H1 (cell line): ENCODE measurements around the gene ADCYAP1. TPM values are rescaled to one million over a fixed set of nuclear protein-coding genes. Genes with fewer than 3 reads are reported as not detected.

ENCODE experiments used
- ASH2L ChIP-seq: fragments of 200-600, 300-600 bp; sonication (generic); IDR thresholded peaks from one replicate; pipeline ENCODE4 v1.7.1; 2017; ENCODE audit warnings: low read length
- EZH2 ChIP-seq: fragments of 200-600 bp; sonication (generic); IDR thresholded peaks from 2 replicates; pipeline ENCODE4 v1.7.1; 2012; ENCODE audit warnings: low read depth, mild to moderate bottlenecking, moderate library complexity, low read length, inconsistent platforms; ENCODE audit not compliant: severe bottlenecking
- KDM4A ChIP-seq: IDR thresholded peaks from one replicate; pipeline ENCODE4 v1.7.1; 2012; ENCODE audit warnings: low read depth, mild to moderate bottlenecking, moderate library complexity, low read length, inconsistent platforms; ENCODE audit not compliant: severe bottlenecking
- RAD21 ChIP-seq, 2 experiments: IDR thresholded peaks in 1 of 2; conservative IDR thresholded peaks in 1 of 2; 2 replicates each; pipeline ENCODE4 v1.6.1; 2011; ENCODE audit warnings: low read depth in 2 of 2, low read length in 2 of 2, improper control_type of control experiment in 1 of 2, inconsistent platforms in 1 of 2, mild to moderate bottlenecking in 1 of 2, moderate library complexity in 1 of 2
- RNF2 ChIP-seq: fragments of 200-900, 300-1000 bp; sonication (generic); IDR thresholded peaks from 2 replicates; pipeline ENCODE4 v1.7.1; 2016; ENCODE audit warnings: borderline replicate concordance, low read depth, mild to moderate bottlenecking, antibody characterized with exemption, low read length; ENCODE audit not compliant: poor library complexity, severe bottlenecking; ENCODE audit errors: missing control alignments
- polyA plus RNA-seq, 7 experiments: library from polyadenylated mRNA; depleted of rRNA in 3 of 7; stranded (reverse) in 5 of 7; unstranded in 2 of 7; fragments of >200 nt in 5 of 7; fragments of 200-250 nt in 2 of 7; gene quantifications; 1 replicate in 5 of 7; 2 replicates in 1 of 7; 4 replicates in 1 of 7; pipeline versions ENCODE4 v1.2.1 to v1.2.3, GENCODE V29; 2011 to 2013; ENCODE audit warnings: missing spikeins in 2 of 7, mixed read lengths in 2 of 7
- total RNA-seq: library from RNA; stranded (reverse); fragmentation: NEBNext Ultra II Directional; extraction: Animal tissue kit (Norgen Biotek cat#: 25700); gene quantifications from 2 replicates; pipeline ENCODE4 v1.2.1, GENCODE V29; 2021
- TF ChIP-seq, protein P1 (sequence below): IDR thresholded peaks from 2 replicates; pipeline ENCODE4 v1.6.1; 2011; ENCODE audit warnings: low read length, improper control_type of control experiment
- TF ChIP-seq, protein P2 (sequence below), 3 experiments: IDR thresholded peaks; 1 replicate in 2 of 3; 2 replicates in 1 of 3; pipeline versions ENCODE4 v1.5.1 to v1.6.1; 2011; ENCODE audit warnings: low read length in 3 of 3, mild to moderate bottlenecking in 3 of 3, inconsistent platforms in 2 of 3, low read depth in 1 of 3, moderate library complexity in 1 of 3; ENCODE audit not compliant: insufficient read depth in 1 of 3; ENCODE audit errors: control extremely low read depth in 1 of 3
- TF ChIP-seq, protein P3 (sequence below): IDR thresholded peaks from 2 replicates; pipeline ENCODE4 v1.6.1; 2012; ENCODE audit warnings: inconsistent platforms

The ADCYAP1 gene
- total and polyA plus RNA-seq, 2 of the 8 experiments (the other 6 are each of a cell fraction or from before 2014, with no cell fraction given): 0.02 TPM; not detected in 1

- TF ChIP-seq, protein P1, sequence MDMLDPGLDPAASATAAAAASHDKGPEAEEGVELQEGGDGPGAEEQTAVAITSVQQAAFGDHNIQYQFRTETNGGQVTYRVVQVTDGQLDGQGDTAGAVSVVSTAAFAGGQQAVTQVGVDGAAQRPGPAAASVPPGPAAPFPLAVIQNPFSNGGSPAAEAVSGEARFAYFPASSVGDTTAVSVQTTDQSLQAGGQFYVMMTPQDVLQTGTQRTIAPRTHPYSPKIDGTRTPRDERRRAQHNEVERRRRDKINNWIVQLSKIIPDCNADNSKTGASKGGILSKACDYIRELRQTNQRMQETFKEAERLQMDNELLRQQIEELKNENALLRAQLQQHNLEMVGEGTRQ: no peak
- TF ChIP-seq RAD21 (IDR thresholded peaks at IDR 0.05 in 1 of 2, conservative IDR thresholded peaks at IDR 0.05 in 1 of 2; ENCODE audit: low read depth in 2 of 2, low read length in 2 of 2) (peak in 1 of 2 experiments; percentile 29; a peak in 2 of 4 replicates), KDM4A (peak; percentile 71), EZH2 (peak; percentile 91), ASH2L (no peak), RNF2 (peak; percentile 85)
- TF ChIP-seq, protein P2, sequence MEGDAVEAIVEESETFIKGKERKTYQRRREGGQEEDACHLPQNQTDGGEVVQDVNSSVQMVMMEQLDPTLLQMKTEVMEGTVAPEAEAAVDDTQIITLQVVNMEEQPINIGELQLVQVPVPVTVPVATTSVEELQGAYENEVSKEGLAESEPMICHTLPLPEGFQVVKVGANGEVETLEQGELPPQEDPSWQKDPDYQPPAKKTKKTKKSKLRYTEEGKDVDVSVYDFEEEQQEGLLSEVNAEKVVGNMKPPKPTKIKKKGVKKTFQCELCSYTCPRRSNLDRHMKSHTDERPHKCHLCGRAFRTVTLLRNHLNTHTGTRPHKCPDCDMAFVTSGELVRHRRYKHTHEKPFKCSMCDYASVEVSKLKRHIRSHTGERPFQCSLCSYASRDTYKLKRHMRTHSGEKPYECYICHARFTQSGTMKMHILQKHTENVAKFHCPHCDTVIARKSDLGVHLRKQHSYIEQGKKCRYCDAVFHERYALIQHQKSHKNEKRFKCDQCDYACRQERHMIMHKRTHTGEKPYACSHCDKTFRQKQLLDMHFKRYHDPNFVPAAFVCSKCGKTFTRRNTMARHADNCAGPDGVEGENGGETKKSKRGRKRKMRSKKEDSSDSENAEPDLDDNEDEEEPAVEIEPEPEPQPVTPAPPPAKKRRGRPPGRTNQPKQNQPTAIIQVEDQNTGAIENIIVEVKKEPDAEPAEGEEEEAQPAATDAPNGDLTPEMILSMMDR (IDR thresholded peaks at IDR 0.05; ENCODE audit: control extremely low read depth in 1 of 3, insufficient read depth in 1 of 3, low read depth in 1 of 3, low read length in 3 of 3): peak; percentile 21 to 39 (median 25); a peak in 3 of 4 replicates
- TF ChIP-seq, protein P3, sequence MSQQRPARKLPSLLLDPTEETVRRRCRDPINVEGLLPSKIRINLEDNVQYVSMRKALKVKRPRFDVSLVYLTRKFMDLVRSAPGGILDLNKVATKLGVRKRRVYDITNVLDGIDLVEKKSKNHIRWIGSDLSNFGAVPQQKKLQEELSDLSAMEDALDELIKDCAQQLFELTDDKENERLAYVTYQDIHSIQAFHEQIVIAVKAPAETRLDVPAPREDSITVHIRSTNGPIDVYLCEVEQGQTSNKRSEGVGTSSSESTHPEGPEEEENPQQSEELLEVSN: peak; percentile 75; the same call in 1 of the 2 replicates
These were observed at the start of gene ADCYAP1 (continued) for GRCh38 chr18:904218-905090.
